Measurements from ENCODE around the gene MEX3B.
"Not testable (repeated sequence)": the region's sequence is repeated elsewhere in the genome, so short reads cannot be mapped to it uniquely, and the experiment has no call there.

Gene MEX3B

GRCh38 chr15:82047453-82048400 is 1.9 kb upstream of the MEX3B start:
- no peak for DNase-seq

- peak; percentile 74 for DNase-seq
Observed at GRCh38 chr15:82046666-82047452, 1.0 kb upstream of the MEX3B start.

- DNase-seq = no peak
Observed at GRCh38 chr15:82045179-82045891, 483 bp downstream of the MEX3B start.

- DNase-seq = peak; percentile 47
Observed at GRCh38 chr15:82044373-82045178, 1.2 kb downstream of the MEX3B start.

GRCh38 chr15:82043796-82044372 is 1.9 kb downstream of the MEX3B start:
- no peak for DNase-seq

DNA sequence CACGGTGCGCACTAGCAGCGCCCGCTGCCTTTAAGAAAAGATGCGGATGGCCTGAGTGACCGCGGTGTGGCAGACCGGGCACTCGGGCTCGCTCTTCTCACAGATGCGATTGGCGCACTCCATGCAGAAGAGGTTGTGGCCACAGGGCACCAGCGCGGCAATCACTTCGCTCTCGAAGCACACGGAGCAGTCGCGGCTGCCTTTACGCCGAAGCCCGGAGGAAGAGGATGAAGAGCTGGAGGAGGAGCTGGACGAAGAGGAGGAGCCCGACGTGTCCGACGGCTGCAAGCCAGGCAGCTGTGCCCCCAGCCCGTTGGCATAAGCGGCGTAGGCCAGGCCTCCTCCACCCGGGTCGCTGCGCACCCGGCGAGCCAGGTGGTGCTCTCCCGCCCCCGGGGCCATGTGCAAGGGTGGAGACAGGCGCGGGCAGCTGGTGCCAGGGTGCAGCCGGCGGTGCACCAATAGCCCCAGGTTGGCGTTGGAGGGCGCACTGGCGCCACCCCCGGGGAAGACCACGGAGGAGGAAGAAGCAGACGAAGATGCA is 2.6 kb downstream of the MEX3B start:
- DNase-seq = peak; percentile 16

GRCh38 chr15:82040862-82041261 is 5.0 kb downstream of the MEX3B start:
- DNase-seq = peak; percentile 78

GRCh38 chr15:82040390-82040789 is 5.4 kb downstream of the MEX3B start:
- no peak for DNase-seq

DNA sequence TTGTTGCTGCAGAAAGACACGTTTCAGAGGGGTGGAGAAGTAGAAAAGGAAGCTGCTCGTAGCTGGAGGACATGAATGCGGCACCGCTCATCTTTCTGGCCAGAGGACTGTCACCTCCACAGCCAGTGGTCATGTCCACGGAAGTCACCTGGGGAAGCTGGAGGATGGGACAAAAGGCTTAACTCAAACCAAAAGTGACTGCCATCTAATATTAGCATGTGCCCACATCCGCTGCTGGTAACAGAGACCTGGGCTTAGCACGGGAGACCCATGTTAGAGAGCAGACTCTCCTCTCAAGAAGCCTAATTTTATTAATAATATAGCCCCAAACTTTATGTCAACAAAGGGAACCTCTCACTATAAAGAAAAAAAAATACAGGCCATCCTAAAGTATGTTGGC is 5.9 kb downstream of the MEX3B start:
- no peak for DNase-seq

DNA sequence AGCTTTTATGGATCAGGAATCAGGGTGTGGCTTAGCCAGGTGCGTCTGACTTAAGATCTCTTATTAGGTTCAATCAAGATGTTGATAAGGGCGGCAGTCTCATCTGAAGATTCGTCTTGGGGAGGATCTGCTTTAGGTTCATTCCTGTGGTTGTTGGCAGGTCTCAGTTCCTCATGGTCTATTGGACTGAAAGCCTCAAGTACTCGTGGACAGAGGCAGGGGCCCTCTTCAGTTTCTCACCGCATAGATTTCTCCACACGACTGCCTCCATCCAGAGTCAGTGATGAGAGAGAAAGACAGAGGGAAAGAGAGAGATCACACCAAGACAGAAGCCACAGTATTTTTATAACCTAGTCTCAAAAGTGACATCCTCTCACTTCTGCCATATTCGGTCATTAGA is 9.4 kb downstream of the MEX3B start:
- no peak for DNase-seq

DNA sequence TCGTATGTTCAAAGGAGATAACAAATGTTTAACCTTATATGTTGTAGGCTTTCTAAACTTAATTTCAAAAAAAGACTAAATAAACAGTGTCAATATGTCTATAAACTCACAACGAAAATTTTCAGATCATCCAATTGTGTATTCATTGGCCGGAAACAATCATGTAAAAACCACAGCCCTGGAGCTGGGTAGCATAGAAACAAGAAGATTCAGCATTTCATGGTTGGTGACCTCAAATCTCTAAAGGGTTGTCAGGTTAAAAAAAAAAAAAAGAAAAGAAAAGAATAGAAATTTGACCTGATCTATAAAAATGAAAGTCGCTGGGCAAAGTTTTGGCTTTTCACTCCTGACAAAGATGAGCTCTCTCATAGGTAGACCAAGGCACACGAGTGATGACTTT is 13.9 kb downstream of the MEX3B start:
- no peak for DNase-seq

- no peak for DNase-seq
Observed at GRCh38 chr15:82030176-82030575, 15.6 kb downstream of the MEX3B start.

DNA sequence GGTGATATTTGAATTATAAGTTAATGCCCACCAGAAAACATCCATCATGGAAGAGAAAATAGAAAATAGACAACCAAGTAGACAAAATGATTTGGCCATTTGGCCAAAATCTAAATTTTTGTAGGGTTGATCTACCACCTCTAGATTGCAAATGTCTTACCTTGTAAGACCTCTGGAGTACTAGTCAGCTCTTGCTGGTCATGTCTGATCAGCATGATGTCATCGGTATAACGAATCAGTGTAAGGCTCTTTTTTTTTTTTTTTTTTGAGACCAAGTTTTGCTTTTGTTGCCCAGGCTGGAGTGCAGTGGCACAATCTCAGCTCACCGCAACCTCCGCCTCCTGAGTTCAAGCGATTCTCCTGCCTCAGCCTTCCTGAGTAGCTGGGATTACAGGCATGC is 17.7 kb downstream of the MEX3B start:
- not testable (repeated sequence) for DNase-seq

DNA sequence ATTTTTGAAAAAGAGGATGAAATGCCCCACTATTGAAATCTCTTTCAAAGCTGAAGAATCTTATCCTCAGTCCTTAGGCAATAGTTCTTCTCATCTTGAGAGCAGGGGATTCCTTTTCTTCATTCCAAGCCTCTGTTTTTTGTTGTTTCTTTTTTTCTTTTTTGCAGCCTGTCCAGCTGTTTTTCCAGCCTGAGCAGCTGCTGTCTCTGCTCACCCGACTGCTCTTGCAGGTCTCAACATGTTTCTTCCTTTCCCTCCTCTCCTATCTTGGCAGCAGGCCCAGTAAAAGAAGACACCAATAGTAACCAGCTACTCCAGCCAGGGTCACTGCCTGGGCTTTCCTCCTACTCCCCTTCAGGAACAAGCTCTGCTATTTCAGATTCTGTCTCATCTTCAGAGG is 23.8 kb downstream of the MEX3B start:
- DNase-seq = peak; percentile 3

- no peak for DNase-seq
Observed at GRCh38 chr15:82020625-82021394, 25.0 kb downstream of the MEX3B start.

- no peak for DNase-seq
Observed at GRCh38 chr15:82018201-82018600, 27.6 kb downstream of the MEX3B start.

- no peak for DNase-seq
Observed at GRCh38 chr15:82017656-82018055, 28.2 kb downstream of the MEX3B start.

GRCh38 chr15:82014989-82015388 is 30.8 kb downstream of the MEX3B start:
- DNase-seq = no peak

DNA sequence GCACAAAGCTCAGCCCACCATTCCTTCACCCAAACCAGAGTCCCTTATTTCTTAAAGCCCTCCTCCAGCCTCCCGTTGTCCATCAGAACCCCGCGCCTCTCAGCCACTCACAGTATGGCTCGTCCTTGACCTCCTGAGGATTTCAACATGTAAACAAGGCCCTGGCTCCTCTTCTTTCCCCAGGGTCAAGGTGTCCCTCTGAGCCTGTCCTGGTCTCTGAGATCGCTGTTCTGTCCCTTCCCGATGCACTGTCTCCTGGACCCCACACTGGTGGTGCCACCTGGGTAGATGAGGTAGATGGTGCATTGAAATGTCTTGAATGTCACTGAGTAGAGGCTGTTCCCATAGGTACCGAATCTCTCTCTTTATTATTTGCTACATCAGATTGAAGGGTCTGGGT is 32.9 kb downstream of the MEX3B start:
- DNase-seq = no peak

- no peak for DNase-seq
Observed at GRCh38 chr15:82005239-82005638, 40.6 kb downstream of the MEX3B start.

- no peak for DNase-seq
Observed at GRCh38 chr15:82003916-82004315, 41.9 kb downstream of the MEX3B start.
